VCaP (cell line): ENCODE measurements around the gene CBX2.

Experiments
- H3K27ac ChIP-seq: fragments of 450-650 bp; 2 replicates; pipeline ENCODE4 v1.5.1; 2017
- TF ChIP-seq, protein P1 (sequence below): fragments of 450-650 bp; conservative IDR thresholded peaks from 2 replicates; pipeline ENCODE4 v1.5.1; 2017; ENCODE audit warnings: mild to moderate bottlenecking, moderate library complexity

The CBX2 gene

DNA sequence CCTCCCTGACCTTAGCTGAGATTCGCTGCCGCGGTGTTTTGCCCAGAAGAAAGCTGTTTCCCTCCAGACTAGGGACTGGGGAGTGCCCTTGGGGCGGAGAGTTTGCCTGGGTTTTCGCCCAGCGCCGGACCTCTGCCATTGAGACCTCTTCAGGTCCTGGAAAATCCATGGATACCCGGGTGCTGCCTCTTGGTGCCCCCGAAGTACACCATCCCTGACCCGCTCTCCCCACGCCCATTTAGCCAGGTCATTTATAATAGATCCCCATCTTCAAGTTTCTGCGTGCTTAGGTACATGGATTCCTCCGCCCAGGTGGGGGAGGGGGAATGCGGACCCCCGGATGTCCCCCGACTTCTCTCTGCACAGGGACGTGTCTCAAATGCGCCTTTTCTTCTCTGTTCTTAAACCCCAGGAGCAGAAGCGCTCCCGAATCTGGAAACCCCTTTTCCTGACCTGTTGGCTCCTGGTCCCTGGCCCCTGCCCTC is 34.0 kb downstream of the CBX2 start:
- peak overlapping the region; percentile 95 for H3K27ac ChIP-seq
- TF ChIP-seq, protein P1, sequence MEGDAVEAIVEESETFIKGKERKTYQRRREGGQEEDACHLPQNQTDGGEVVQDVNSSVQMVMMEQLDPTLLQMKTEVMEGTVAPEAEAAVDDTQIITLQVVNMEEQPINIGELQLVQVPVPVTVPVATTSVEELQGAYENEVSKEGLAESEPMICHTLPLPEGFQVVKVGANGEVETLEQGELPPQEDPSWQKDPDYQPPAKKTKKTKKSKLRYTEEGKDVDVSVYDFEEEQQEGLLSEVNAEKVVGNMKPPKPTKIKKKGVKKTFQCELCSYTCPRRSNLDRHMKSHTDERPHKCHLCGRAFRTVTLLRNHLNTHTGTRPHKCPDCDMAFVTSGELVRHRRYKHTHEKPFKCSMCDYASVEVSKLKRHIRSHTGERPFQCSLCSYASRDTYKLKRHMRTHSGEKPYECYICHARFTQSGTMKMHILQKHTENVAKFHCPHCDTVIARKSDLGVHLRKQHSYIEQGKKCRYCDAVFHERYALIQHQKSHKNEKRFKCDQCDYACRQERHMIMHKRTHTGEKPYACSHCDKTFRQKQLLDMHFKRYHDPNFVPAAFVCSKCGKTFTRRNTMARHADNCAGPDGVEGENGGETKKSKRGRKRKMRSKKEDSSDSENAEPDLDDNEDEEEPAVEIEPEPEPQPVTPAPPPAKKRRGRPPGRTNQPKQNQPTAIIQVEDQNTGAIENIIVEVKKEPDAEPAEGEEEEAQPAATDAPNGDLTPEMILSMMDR = no peak

DNA sequence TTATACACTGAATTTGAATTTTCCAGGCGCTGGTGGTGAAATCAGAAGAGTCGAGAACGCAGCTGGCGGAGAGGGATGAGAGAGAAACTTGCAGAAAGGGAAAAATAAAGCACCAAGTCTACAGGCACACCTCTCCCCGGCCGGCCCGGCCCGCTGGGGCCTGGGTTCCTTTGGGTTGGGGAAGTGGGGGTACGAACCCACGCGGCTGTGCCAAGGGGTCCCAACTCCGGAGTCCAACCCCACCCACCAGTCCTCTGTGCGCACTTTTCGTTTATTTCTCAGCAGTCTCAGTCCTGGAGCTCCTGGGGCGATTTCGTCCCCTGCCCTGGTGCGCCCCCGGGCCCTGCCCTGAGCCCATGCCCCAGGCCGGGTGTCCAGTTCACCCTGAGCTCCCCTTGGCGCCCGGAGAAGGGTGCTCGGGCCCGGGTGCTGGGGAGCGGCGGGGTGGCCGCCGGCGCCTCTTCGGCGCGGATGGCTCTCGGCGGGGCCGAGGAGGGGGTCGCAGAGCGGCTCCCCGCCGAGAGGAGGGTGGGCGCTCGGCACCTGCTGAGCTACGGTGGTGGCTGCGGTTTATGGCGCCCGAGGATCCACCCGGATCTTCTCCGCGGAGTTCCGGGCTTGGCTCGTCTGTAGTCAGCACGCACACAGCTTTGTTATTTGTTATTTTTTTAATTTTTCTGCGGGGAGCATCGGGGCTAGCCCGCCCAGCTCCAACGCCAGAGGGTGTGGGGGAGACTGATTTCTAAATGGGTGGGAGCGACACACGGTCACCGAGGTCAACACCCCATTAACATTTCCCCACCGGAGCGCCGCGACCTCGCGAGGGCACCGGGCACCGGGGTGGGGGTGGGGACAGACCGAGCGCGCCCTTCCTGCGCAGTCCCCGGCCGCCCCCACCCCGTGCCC is 34.7 kb downstream of the CBX2 start:
- TF ChIP-seq, protein P1 = no peak
- H3K27ac ChIP-seq = peak overlapping the region; percentile 95

DNA sequence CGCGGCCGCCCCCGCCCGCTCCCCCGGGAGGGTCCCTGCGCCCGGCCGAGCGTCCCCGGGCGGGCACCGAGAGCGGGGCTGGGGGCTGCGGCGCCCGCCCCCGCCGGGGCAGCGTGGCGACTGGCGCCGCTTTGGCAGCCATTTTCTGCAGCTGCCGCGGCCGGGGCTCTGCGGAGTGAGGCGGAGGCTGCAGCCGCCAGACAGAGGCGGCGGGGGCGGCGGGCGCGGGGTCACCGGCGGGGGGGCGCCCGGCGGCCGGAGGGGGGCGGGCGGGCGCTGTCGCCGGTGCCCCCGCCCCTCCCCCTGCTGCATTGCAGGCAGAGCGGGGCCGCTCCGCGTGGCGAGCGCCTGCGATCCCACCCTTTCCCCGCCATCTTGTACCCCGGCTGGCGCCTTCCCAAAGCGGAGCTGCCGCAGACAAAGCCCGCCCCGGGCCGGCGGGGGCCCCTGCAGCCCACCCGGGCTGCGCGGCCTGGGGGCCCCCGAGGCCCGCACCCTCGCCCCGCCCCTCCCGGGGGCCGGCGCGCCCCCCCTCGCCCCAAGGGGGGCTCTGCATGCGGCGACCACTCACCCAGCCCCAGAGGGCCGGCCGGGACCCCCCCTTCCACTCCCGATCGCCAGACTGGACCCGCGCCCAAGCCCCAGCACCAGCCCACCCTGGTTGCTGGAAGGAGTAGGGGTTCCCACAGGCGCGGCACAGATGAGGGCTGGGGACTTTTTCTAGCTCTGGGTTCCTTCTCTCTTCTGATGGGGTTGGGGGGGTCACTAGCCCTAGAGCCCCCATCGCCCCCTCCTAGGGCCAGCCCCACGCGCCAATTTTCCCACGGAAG is 35.6 kb downstream of the CBX2 start:
- peak overlapping the region; percentile 95 for H3K27ac ChIP-seq
- TF ChIP-seq, protein P1 = no peak

DNA sequence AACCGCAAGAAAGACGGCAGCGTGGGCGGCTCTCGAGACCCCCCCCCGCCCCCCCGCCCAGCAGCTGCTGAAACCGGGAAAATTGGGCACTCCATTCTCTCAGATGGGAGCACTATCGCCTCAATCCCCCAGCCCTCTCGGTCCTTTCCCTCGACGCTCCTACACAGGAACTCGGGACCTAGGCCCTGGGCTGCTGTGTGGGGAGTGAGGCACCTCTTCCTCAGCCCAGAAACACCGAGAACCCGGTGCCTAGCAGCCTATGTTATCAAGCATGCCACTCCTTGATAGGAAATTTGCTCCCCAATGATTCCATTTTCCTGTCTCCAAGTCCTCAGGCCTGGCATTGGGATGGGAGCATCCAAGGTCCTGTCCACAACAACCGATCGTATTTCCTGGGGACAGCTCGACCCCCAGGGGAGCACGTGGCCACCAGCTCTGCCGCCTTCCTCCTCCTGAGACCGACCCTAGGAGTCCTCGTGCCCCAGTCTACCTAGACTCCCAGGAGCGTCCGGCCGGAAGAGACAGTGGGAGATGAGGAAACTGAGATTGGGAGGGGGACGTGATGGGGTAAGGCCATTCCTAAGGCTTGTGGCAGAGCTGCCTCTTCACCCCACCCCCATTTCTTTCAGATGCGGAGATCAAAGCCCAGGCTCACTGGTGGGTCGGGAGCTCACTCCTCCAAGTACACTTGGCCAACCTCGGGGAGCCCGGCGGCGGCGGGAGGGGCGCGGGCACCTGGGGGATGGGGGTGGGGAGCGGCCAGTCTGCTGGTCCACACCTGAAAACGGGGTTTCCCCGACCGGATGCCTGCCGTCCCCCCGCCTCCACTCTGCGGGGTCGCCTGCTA is 36.4 kb downstream of the CBX2 start:
- peak overlapping the region; percentile 95 for H3K27ac ChIP-seq
- TF ChIP-seq, protein P1 = no peak

DNA sequence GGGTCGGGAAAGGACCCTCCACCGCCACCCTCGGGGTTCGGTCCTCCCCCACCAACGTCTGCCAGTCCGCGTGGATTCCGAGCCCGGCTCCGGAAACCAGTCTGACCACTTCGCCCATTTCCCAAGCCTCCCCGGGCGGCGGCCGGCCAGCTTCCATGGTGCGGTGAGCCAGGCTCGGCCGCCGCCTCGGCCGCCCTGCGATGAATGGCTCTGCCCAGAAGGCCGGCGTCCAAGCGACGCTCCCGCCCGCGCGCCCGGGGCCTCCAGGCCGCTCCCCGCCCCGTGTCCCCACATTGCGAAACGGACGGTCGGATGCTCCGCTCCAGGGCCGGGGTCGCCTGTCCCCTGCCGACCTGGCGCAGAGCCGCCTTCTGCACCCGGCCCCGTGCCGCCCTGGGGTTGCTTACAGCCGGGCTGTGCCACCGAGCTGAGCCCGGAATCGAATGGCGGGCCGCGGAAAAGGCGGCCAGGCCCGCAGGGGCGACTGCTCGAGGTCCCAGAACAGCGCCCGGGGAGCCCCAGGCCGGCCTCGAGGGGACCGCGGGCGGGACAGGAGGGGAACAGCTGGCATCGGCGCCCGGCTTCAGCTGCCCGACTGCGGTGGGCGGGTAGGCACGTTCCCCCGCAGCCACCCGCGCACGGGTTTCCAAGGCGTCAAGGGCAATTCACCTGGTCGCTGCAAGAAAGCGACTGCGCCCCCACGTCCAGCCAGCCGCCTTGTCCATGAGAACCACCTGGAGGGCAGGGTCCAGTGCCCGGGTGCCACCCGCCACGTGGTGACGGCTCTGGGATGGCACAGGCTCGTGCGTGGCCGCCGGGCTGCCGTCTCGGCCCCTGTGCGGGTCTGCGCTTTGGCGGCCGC is 37.3 kb downstream of the CBX2 start:
- H3K27ac ChIP-seq = peak overlapping the region; percentile 95
- TF ChIP-seq, protein P1 = no peak

DNA sequence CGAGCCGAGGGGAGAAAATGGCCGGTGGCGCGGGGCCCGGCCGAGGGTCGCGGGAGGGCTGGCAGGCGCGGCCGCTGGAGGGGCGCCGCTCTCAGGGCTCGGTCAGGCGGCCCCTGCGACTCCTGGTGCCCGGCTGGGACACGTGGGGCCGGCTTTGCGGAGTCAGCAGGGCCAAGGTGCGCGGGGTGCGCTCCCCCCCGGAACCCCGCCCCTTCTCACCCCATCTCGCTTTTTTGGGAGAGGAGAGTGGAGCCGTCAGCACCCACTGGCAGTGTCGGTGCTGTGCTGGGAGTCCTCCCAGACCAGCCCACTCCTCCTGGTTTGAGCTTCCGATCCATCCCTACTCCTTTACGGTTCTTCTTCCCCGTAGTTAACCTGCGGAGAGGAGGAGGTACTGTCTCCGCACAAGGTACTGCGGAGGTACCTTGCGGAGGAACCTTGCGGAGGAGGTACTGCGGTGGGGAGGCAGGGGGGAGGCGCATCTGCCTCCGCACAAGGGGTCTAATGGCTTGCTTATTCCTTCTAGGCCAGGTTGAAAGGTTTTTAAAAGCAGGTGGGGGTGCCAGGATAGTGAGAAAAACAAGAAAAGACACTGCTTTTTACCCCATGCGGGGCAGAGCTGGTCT is 38.0 kb downstream of the CBX2 start:
- peak overlapping the region; percentile 95; the same call in 1 of the 2 replicates for H3K27ac ChIP-seq

More for the DNA sequence above, 38.0 kb downstream of the CBX2 start:
- TF ChIP-seq, protein P1 = no peak
